HG02884 (cell line): ENCODE results near the gene FUT6.
"Not testable (repeated sequence)": the region's sequence is repeated elsewhere in the genome, so short reads cannot be mapped to it uniquely, and the experiment has no call there.

Experiments
- ATAC-seq: cut with Tn5 transposase; IDR thresholded peaks from one replicate; pipeline ENCODE4 v1.9.1; 2021; ENCODE audit warnings: mild to moderate bottlenecking, moderate library complexity; ENCODE audit not compliant: unreplicated experiment

FUT6 gene

GRCh38 chr19:5788422-5788821, 51.1 kb downstream of the FUT6 start:
- no peak for ATAC-seq

DNA sequence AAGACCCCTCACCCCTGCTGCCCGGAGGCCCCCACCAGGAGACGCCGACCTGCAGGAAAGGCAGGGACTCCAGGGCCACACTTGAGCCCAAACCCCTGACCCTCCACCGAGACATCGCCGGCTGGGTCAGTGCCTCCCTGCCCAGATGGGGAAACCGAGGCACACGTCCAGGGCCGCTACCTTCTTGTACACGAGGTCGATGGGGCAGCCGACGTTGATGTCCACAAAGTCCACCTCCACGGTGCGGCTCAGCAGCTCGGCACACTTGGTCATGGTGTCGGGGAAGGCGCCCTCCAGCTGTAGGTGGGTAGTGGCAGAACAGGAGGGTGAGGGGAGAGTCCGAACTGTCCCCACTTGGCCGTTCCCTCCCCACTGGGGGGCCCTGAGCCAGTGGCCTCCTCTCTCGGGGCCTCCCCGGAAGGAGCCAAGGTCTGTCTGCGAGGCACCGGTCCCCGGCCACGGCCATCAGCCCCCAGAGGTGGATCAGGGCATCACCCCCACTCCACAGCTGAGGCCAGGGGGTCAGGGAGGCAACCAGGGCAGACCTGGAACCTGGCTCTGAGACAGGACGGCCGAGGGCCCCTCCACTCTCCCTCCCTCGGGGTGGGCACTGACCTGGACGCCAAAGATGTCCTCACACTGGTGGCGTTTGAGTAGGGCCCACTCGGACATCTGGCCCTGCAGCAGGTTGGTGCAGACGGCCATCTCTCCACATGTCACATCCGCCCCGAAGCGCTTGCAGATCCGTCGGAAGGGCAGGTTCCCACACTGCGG, 51.9 kb downstream of the FUT6 start:
- ATAC-seq: no peak

DNA sequence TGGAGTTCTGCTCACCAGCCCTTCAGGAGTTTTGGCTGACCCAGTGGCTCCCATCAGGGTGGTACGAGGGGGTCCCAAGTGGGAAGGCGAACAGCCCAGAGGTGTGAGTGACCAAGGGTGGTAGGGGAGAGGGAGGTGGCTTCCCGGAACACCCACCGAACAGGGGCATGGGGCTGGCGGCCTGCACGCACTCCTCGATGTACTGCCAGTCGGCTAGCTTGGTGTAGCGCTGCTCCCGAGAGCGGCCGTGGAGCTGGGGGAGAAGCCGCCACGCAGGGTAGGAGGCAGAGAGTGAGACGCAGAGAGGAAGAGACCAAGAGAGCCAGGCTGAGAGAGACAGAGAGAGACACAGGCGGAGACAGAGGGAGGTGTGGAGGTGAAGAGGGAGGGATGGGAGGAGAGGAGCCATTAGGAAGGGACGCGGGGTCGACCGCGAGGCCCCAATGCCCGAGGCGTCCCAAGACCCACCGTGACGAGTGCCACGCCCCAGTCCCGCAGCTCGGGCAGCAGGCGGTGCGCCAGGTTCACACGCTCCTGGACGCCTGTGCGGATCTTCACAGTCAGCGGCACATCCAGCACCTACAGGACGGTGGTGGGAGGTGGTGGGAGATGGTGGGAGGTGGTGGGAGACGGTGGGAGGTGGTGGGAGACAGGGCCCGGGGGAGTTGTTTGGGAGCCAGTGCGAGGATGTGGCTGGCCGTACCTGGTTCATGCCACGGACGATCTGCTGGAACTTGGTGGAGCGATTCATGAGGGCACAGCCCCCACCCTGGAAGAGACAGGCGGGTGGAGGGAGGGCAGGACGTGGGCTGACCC, 52.7 kb downstream of the FUT6 start:
- no peak for ATAC-seq

DNA sequence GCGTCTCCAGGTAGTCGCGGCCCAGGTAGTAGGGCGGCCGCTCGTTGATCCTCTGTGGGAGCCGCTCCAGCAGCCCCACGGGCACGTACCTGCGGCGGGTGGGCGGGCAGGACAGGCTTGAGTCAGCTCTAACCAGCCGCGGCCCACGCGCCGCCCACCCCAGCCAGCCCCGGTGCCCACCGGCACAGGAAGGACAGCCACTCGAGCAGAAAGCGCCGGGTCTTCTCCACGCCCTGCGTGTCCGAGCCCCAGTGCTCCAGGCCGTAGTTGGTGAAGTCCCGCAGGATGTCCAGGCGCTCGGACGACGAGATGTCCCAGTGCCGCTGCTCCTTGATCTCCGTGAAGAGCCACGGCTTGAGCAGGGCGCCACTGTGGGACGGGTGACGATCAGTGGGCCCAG, 54.1 kb downstream of the FUT6 start:
- ATAC-seq: no peak

DNA sequence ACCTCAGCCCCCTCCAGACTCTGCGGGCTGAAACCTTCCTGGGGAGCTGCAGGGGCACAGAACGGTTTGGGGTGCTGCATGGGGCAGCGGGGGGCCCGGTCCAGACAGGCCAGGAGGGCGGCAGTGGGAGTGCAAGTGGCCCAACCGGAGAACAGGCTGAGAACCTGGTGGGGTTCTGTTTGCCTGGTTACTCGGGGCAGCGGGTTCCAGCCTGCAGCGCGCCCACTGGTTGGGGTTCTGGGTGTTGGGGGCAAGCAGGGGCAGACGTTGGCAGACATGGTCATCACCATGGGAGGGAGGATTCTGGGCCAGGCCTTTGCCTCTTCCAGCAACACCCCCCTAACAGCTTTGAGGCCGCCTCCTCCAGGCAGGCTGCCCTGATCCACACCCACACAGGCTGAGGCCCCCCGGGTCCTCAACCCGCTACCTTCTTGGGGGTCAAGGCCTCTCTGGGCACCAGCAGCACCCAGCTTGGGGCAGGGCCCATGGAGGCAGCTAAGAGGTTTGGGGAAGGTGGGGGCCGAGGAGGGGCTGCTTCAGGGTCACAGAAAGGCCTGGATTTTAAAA, 54.8 kb downstream of the FUT6 start, which contains the start of gene PRR22:
Gene PRR22, minus strand, starts transcription at position 166 of the 567 bp plus-strand sequence. Its CDS starts 86 bp downstream, at position 80.
- ATAC-seq: no peak

DNA sequence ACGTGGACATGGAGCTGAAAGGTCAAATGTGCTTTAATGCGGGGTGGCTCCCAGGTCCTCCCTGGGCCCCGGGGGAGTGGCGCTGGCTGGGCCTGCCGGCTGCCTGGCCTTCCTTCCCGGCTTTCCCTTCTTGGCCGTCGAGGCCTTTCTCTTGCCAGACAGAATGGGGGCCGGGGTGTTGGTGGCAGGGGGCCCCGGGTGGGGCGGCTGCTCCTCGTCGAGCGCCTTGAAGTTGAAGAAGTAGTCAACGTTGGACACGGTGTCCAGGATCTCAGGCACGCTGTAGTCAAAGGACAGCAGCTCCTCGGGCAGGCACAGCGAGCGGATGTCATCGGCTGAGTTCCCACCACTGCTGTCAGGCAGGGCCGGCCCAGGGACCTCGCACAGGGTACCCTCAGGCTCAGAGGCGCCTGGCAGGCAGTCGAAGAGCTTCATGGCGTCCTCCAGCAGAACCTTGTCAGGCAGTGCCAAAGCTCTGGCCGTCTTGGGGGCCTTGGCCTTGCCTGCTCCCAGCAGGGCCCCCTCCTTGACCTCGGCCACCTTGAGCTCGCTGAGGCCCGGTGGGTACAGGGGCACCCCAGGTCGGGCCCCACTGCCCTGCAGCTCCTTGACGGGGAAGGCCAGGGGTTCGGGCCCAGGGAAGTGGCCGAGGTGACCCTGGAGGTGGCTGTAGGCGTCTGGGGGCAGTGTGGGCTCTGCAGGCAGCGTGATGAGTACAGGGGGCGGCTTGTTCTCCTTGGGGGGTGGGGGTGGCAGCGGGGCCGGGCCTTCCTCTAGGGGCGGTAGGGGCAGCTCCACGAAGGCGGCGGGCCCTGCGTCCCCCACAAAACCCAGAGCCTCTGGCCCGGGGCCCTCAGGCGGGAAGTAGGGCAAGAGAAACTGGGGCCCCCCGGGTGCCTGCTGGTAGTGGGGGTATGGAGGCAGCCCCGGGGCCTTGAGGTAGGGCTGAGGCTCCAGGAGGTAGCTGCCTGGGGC, 56.3 kb downstream of the FUT6 start:
- no peak for ATAC-seq

DNA sequence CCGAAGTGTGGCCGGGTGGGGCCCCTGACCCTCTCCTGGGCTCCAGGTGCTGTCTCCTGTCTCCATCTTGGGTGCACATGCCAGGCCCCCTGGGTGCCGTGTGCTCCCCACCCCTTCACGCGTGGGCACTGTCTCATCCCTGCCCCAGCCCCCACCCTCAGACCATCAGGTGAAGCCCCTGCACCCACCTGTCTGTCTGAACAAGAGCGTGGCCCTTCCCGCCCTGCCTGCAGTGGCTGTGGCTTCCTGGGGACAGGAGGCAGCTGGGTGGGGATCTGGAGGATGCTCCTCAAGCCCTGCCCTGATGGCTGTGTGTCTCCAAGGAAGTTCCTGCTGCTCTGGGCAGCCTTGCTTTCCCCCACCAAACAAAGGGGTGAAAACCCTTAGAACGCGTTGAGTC, 57.2 kb downstream of the FUT6 start:
- ATAC-seq: no peak

GRCh38 chr19:5780916-5781315, 58.6 kb downstream of the FUT6 start:
- ATAC-seq: not testable (repeated sequence)
